Epidermal melanocyte (primary cell): ENCODE measurements around the gene ARL15.

ENCODE experiments used
- DNase-seq: peaks from one replicate; pipeline ENCODE4 v3.0.0; 2011; ENCODE audit warnings: low spot score; ENCODE audit not compliant: insufficient read length

Gene ARL15

DNA sequence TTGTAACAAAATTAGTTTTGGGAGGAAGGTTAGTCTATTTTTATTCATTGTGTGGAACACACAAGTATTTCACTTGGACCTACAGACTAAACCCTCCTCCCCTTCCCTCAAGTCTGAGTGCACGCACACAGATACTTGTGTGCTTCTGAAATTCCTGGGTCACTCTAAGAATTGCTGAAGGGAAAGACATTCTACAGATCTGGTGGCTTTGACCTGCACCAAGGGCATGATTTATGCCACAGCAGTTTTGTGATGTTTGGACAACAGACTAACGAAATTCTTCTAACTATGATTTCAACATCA is 150.5 kb downstream of the ARL15 start:
- DNase-seq: no peak

DNA sequence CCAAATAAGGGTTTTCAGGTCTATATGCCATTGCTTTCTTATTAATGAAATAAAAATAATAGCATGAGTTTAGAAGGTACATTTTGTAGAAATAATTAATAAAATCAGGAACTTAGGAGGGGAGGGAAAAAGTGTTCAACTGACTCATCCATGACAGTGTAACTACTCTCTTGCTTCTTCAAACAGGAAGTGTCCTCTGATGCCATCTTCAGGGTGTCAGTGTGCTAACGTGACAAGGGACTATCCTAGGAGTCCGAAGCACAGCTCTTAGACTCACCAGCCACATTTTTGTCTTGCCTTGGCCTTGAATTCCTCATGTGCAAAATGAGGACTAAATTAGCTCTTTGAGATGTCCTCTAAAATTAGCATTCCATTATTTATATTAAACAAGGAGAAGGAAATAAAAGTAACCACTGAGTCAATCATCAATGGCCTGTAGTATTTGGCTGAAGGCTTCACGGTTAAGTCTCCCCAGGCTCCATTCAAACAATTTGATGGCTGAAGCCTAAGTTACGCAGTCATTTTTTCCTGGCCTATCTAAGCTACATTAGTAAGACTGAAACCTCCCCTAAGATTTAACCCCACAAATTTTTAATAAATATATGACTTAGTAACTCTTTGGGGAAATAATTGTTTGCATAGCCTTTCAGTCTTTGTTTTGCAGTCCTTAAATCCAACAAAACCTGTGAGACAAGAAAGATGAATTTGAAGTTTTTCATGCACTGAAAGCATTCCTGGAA is 151.1 kb downstream of the ARL15 start:
- no peak for DNase-seq

DNA sequence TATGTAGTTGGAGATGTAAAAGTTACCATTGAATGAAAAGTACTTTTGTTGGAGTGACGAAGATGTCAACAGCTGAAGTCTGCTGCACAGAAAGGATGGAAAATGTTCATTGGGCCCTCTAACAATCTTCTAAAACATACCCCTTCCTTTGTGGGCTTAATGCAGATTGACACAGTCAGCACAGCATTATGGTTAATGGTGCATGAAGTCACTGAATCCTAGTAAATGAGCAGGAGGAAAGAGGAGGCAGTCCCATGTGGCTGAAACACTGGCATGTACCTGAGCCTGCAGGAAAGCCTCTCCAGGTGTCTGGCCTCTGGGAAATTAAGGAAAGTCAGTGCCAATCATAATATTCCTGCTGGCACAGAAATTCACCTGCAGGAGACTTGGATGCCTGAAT is 153.8 kb downstream of the ARL15 start:
- no peak for DNase-seq

DNA sequence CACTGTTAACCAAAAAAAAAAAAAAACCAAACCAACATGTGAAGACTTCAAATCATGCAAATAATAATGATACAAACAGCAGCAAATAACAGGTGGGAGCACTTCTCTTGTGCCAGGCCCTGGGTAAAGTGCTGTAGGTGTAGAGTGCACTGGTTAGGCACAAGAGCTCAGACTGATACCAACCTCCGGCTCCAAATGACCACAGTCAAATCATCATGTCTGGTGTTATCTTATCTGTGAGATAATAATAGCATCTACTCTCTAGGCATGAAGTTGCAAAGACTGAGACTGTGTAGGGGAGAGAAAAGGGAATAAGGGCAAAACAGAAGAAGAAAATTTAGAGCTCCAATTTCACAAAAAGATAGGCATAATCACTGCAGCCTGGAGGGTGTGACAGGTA is 159.5 kb downstream of the ARL15 start:
- DNase-seq: no peak

DNA sequence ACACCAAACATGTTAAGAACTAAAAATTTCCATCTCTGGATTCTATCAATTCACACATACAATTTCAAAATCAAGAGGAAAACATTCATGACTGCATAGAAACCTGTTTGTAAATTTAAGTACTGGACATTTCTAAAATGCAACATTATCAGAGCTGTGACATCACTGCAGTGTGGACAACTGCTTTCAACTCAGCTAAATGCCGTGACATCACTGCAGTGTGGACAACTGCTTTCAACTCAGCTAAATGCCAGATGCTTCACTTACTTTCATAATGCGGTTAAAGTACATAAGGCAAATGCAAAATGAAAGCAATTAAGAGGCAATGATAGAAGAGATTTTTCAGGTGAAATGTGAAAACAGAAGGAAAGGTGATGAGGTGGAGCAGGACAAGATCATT is 161.5 kb downstream of the ARL15 start:
- no peak for DNase-seq

DNA sequence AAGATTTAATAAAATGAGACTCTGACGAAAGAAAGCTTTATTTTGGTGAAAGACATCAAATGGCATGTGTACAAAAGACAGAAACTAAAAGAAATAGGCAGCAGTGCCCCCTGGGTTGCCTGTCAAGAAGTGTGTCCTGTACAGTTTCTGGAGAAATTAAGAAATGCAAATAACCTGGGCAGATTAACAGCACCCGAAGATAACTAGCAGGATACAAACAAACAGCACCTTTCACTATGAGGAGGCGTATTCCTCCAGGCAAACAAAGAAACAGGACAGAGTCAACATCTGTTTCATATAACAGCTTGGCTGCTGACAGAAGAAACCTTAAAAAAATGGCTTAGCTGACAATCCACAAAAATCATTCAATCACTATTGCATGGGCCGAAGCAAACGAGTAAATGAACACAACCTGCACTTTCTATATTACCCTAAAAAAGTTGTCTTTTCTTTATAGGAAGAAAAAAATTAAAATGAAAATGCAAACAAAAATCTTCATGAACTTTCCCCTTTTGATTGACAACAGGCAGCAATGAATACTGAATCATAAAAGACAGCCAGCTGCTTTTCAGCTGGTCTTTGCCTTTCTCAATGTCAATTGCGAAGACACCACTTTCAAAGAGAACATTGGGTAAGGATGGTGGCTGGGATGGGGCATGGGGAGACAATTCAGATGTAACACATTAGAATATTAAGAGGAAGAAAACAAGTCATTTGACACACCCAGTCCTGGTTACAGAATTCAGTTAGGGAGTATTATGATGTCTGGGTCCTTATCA is 162.1 kb downstream of the ARL15 start:
- DNase-seq: no peak

DNA sequence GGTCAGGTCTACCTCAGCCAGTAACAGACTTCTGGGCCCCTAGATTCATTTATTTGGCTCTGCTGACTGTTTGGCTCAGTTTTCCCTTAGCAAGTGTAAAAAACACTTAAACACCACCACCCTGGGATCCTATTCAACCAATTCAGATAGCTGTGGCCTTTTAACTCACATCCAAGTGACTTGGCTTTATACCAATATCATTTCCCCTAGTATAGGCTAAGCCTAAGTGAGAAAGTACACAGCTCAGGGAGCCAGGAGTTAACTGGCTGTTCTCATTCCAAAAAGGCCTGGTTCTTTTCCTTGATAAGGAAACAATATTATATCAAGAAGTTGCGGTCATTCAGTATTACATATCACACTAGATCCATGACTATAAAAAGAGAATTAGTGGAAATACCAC is 163.5 kb downstream of the ARL15 start:
- DNase-seq: no peak

DNA sequence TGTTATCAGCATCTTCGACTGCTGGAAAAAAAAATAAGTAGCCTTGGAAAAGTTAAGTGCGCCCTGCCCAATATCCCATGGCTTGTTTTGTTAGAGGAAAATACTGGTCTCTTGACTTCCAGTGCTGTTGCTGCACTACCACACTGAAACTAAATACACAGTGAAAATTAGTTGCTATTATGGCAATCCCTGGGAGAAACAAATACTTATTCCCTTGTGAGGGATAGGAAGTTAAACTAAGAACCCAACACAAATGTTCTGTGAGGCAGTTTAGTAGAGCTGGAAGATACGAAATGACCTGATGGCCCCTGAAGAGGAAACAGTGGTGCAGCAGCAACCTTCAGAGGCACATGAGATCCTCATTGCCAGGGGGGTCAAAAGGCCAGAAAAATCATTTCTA is 164.0 kb downstream of the ARL15 start:
- DNase-seq: no peak

DNA sequence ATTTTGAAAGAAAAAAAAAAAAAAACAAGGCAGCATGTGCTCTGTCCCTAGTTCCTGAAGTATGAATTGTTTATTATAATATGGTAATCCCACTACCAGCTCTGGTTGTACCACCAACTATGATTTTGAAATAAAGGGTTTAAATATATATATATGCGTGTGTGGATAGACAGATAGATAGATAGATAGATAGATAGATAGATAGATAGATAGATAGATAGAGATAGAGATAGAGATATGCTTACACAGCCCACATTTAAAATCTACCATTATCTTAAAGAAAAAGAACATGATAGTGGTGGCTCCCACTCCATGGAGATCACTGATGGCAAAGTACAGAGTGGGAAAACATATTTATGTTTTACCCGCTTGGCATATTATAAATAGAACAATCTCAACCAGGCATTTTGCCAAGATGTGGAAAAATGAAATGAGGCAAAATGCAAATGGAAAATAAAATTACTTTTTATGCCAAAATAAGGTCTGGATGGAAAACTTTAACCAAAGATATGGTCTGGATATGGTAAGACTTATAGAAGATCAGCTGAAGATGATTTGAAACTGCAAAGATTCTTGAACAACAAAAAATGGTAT is 170.0 kb downstream of the ARL15 start:
- DNase-seq: no peak

DNA sequence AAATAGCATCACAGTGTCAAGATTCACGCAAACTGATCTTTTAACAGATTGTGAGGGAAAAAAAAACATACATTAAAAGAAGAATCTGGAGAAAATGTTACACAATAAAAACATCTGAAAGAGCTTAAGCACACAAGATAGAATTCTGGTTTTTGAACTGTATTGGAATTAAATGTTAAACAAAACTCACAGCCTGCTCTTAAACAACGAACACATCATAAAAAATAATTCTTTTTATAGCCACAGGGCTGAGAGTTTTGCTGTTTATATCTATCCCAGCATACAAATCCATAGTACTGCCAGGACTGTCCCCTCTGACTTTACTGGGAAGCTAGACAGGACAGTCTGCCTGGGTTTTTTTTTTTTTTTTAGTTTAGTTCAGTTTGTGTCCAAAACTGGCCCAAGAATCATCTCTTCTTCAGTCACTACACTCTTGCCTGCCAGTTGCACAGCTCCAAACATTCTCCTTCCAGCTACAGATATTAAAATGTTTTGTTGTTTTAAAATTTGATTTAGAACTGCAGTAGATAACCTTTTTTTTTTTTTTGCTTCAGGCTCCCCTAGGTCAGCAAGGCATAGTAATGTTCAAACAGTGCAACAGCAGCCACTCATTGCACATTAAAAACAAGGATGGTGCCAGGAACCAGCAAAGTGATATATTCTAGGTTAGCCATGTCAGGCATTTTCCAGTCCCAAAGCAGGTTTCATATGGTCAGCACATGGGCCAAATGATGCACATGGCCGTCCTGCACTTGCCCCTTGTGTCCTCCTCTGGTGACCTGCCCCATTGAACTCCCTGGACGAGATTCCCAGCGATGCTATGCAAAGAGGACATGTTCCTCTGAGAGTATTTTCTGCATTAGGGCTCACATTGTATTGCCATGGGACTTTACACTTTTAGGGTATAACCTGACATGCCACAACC is 173.6 kb downstream of the ARL15 start:
- DNase-seq: no peak

DNA sequence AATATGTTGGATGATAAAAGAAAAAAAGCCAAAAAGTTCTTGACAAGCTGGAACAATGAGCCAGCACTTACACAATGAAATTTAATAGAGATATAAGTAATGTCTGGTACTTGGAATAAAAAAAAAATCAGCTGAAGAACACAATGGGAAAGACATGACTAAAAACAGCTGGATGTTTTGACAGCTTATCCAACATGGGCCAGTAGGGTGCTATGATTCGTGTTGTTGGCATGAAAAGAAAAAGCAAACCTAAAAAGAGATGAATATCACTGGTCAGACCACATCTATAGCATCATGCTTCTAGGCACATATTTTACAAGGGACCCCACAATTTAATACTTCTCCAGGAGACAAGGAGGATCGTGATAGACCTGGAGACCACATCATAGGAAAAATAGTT is 175.3 kb downstream of the ARL15 start:
- no peak for DNase-seq

DNA sequence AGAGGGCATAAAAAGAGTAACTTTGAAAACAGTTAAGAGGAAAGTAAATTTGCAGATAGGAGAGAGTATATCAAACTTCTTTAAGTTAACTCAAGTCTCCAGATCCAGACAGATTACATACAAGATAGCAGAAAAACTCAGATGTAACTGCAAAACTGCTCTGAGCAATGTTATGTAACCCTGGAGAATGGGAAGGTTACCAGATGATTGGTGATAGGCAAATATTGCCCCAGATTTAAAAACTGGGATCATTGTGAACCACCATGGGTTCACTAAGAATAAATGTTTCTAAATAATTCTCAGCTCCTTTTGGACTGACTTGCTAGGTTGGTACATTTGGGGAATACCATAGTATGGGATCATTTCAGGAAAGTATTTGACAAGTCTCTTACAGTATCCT is 176.5 kb downstream of the ARL15 start:
- DNase-seq: no peak

DNA sequence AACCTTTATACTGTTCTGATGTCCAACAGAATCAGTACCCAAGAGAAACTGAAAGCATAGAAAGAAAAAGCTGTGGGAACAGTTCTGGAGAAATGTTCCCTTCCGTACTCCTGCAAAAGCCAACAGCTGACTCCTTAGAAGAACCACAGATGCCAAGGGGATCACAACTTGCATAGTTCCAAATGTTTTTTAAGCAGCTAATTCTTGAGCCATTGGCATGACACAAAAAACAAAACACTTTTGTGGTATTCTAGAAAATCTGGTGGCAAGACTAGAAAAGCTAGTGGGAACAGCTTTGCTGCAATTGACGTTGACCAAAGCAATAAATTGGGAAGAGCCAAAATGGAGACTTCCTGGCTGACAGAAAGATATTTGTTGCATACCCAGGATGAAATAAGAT is 189.9 kb downstream of the ARL15 start:
- no peak for DNase-seq

DNA sequence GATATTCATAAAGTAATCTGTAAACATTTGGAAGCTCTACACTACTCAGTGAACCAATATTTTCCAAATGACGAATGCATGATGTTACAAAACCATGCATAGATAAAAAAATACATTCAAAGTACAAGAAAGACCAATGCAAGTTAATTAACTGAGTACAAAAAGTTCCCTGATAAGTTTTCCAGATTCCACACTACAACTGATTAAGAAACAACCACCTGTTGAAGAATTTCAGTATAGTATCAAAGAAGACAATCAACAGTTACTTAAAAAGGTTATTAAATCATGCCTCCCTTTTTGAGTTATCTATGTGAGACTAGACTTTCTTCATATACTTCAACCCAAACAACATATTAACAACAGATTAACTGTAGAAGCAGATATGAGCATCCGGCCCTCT is 192.4 kb downstream of the ARL15 start:
- no peak for DNase-seq

DNA sequence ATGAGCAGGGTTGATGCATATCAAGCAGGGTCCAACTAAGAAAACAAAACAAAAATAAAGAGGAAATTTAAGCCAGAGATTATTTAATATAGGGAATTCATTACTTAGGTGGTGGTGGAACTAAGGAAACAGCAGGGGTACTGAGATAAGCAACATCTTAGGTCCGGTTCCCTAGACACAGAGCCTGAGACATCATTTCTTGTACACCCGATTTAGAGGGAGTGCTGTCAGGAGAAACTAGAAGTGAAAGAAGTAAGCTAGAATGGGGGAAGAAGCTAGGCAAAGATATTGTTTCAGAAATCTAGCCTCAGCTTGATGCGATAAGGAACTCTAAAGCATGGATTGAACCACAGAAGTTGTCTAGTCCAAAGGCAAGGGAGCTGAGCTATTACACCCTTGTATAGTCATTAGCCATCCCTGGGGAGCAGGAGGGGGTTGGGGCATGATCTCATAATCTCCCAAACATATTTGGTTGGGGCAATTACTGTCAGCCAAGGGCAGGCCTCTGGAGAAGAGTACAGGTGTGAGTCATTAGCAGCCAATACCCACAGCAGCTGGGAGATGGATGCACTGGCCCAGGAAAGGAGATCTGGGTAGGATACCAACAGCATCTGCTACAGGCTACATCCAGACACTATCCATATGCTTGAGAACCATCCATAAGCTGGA is 194.5 kb downstream of the ARL15 start:
- DNase-seq: no peak

DNA sequence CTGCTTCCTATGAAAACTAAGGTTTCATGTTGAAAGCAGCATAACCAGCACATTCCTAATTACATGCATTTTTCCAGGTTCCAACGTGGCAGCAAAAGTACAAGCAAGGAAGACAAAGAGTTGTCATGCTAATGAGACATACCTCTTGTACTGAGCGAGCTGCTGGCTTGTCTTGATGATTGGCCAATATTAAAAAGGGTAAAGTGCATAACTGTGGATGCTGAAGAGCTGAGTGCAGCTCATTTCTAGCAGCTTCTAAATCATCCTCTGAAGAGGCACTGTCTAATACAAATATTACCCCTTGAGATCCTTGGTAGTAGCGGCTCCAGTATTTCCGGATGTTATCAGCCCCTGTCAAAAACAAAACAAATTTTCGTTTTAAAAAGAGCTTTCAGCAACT is 197.3 kb downstream of the ARL15 start:
- no peak for DNase-seq

DNA sequence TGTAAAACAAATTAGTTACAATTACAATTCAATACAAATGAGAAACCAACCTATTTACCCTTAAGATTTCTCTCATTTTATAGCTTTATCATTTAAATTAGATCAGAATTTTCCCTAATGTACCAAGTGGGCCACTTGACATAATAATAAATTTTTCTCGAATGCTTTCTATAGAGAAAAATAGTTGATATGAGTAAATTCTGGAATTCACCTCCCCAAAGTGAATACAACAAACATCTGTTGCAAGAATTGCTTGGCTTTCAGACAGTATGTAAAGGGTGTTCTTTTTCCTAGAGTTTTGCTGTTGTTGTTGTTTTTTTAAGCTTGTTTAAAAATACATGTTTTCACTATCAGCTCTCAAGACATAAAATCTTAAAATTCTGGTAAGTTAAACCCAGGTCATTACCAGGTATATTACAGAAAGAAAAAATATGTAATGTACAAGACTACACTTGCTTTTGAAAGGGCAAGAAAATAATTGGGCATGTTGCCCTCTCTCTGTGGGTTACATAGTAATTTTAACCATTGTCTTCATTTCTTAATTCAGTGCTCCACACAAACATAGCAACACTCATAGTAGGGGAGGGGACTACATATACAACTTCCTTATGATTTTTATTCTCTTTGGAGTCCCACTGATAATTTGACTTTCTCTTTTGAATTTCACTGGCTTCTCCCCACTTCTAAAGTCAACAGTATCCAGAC is 200.6 kb downstream of the ARL15 start:
- DNase-seq: no peak

DNA sequence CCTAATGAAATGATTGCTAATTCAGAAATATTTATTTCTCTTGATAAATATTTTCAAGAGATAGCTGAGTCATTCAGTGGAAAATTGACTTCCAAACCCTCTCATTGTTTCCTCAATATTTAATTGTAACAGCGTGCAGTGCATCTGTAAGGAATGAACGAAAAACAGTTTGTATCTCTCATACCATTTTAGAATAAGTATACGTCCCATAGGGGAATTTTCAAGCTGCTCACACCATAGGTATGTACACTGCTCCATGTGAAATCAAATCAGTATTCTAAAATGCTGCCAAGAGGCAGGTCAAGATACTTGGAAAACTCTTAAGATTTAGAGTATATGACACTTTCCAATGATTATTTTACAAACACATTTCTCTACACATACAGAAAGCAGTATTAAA is 202.2 kb downstream of the ARL15 start:
- no peak for DNase-seq

DNA sequence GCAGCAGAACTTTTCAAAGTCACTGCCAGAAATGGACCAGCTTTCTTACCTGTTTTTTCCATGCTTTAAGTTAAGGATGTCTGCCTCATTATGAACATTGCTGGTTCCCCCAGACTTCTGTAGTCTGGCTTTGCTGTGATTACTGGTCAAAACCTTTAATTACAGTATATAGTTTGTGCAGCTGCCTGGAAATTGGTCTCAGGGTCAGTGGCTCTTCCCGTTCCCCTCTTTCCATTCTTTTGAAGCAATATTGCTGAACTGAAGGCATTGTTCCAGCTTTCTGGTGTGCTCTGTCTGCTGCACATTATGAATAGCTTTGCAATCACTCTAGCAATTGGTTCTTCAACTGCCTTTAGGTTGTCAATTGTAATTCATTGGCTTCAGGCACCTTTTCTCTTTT is 206.5 kb downstream of the ARL15 start:
- no peak for DNase-seq

DNA sequence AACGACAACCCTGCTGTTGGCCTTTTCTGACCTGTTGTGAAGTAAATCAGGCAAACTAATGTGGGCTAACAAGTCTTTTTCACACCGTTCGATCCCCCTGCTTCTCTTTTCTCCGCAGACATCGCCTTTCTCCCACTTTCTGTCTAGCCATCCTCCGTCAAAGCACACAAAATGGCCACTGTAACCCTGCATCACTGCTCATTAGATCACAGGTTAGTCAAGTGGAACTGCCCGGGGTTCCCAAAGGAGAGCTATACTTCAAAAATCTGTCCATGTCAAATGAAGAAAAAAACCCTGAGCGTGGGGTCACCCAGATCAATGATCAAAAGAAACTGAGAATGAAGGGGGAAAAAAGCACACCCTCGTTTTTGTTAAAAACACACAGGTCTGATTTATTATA is 212.1 kb downstream of the ARL15 start:
- DNase-seq: no peak

DNA sequence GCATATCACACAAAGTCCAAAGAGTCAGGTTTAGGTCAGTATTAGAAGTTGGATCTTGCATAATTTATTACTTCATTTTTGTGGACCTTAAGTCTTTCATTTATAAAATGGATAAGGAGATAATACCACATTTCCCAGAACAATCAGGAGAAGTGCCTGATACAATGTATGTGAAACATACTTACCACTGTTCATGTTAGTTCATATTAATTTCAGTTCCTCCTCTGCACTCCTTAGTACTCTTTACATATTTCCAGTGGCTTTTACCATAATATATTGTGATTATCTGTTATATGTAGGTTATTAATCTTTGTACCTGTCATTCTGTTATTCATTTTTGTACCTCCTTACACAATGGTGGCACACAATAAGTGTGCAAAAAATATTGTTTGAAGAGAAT is 214.4 kb downstream of the ARL15 start:
- no peak for DNase-seq
